Stimulated activated CD4-positive, alpha-beta T cell treated with anti-CD3 and anti-CD28 coated beads, Interleukin-15, amount 100 ng/mL, for 1 hour (primary cell): ENCODE results near the gene TMEM222.
"Not testable (repeated sequence)": the region's sequence is repeated elsewhere in the genome, so short reads cannot be mapped to it uniquely, and the experiment has no call there.

Experiments
- DNase-seq, 2 donors: peaks; one replicate each; pipeline ENCODE4 v3.0.0-alpha.2; 2020; ENCODE audit warnings: low read depth in 1 of 2, low spot score in 1 of 2

Gene TMEM222, protein sequence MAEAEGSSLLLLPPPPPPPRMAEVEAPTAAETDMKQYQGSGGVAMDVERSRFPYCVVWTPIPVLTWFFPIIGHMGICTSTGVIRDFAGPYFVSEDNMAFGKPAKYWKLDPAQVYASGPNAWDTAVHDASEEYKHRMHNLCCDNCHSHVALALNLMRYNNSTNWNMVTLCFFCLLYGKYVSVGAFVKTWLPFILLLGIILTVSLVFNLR

DNA sequence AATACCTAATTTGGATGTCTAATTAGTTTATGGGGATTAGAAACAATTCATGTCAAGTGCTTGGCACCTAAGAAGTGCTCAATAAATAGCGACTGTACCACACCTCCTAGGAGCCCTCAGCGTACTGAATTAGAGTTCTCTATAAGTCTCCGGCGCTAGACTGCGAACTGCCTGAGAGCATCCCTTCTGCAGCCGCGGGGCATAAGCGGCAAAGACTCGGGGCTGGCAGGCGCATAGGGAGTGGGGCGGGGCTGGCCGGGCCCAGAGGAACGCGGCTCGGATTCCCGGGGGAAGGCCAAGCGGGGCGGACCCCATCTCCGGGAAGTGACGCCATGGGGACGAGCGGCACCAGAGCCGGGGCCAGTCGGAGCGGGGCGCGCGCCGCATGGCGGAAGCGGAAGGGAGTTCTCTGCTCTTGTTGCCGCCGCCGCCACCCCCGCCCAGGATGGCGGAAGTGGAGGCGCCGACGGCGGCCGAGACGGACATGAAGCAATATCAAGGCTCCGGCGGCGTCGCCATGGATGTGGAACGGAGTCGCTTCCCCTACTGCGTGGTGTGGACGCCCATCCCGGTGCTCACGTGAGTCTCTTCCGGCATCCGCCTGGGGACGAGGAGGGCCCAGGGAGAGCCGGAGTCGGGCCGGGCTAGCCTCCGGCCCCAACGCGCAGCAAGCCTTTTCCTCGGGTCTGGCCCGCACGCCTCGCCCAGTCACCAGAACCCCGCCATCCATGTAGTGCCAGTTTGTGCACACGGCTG is at the start of gene TMEM222:
Gene TMEM222, plus strand, starts transcription at position 351 of the 756 bp plus-strand sequence. Its CDS starts 35 bp downstream, at position 386.
- peak; percentile 96 for DNase-seq

DNA sequence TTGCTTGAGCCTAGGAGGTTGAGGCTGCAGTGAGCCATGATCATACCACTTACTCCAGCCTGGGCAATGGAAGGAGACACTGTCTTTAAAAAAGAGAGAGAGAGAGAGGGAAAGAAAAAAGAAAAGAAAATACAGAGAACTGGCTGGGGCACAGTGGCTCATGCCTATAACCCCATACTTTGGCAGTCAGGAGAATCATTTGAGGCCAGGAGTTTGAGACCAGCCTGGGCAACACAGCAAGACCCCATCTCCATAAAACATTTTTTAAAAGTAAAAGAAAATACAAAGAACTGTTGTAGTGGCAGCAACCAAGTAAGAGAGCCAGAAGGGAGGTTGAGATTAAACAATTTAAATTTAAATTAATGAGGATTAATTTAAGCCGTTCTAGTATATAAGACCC is 47.8 kb upstream of the TMEM222 start:
- DNase-seq, result no peak

DNA sequence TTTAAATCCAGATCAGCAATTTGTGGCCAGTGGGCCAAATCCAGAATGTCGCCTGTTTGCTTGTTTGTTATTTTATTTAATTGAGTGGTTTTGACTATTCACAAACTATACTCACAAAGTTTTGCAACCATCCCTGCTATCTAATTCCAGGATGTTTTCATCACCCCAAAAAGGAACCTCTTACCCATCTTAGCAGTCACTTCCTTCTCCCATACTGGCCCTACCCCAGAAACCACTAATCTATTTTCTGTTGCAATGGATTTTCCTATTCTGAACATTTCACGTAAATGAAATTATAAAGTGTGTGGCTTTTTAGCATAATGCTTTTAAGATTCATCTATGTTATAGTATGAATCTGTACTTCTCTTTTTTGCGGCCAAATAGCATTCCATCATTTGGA is 46.3 kb upstream of the TMEM222 start:
- DNase-seq, result no peak

DNA sequence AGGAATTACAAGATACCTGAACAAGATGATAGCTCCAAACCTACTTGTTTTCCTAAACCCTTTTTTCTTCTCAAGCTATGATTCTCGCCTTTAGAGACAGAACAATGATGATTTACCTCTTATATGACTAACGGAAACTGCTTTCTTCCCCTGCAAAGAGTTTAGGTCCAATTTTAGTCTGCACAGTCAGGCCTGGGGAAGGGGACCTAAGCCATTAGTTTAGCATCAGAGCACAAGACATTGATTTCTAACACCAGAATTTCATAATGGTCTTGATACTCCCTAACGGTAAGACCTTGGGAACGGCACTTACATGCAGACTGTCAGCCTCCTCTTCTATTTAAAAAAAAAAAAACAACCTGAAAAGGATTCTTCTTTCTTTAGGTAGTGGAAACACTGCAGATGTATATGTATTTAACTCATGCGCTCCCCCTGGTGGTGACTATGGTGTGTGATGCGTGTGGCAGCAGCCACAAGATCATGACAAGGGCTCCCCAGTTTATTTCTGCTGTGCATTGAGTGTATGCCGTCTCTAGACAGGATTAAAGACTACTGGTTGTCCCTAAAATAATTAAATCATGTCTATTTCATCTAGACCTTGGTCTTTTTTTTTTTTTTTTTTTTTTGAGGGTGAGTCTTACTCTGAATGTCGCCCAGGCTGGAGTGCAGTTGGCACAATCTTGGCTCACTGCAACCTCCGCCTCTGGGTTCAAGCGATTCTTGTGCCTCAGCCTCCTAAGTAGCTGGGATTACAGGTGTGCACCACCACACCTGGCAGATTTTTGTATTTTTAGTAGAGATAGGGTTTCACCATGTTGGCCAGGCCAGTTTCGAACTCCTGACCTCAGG is 37.3 kb upstream of the TMEM222 start:
- DNase-seq, result peak; percentile 68 to 73

DNA sequence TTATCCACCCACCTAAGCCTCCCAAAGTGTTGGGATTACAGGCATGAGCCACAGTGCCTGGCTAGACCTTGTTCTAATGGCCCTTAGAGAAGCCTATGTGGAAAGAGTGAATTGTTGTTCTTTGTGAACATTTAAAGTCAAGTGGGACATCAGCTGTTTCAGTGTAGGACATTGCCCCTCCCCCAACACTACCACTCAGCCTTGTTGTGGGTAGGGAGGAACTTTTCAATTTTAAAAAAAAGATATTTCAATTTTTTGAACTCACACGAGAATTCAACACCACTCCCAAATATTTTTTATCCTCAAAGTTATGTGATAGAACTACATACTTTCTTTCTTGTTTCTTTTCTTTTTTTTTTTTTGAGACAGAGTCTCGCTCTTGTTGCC is 36.7 kb upstream of the TMEM222 start:
- DNase-seq, result no peak

DNA sequence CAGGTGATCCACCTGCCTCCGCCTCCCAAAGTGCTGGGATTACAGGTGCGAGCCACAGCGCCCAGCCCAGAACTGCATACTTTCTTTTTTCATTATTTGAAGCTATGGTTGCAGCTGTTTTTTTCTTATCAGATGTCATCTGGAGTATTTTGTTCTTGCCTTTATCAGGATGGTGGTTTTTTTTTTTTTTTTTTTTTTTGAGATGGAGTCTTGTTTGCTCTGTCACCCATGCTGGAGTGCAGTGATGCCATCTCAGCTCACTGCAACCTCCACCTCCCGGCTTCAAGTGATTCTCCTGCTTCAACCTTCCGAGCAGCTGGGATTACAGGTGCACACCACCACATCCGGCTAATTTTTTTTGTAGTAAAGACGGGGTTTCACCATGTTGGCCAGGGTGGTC is 36.1 kb upstream of the TMEM222 start:
- DNase-seq, result not testable (repeated sequence)

DNA sequence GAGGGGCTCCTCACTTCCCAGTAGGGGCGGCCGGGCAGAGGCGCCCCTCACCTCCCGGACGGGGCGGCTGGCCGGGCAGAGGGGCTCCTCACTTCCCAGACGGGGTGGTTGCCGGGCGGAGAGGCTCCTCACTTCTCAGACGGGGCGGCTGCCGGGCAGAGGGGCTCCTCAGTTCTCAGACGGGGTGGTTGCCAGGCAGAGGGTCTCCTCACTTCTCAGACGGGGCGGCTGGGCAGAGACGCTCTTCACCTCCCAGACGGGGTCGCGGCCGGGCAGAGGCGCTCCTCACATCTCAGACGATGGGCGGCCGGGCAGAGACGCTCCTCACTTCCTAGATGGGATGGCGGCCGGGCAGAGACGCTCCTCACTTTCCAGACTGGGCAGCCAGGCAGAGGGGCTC is 32.8 kb upstream of the TMEM222 start:
- not testable (repeated sequence) for DNase-seq

DNA sequence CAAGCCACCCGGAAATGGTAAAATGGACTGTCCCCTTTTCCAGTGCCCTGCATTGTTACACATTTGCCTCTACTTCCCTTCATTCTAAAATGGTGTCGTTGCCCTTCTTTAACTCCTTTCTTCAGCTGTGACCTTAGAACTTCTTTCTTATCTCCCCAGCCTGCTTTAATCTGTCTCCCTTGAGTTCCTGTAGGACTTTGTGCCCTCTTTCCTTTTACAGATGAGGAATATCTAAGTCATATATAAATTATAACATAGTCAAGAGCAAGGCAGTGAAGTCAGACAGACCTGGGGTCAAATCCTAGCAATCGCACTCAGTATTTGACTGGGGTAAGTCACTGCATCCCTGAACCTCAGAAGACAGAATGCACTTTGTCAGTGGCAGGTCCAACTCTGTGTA is 31.4 kb upstream of the TMEM222 start:
- no peak for DNase-seq

DNA sequence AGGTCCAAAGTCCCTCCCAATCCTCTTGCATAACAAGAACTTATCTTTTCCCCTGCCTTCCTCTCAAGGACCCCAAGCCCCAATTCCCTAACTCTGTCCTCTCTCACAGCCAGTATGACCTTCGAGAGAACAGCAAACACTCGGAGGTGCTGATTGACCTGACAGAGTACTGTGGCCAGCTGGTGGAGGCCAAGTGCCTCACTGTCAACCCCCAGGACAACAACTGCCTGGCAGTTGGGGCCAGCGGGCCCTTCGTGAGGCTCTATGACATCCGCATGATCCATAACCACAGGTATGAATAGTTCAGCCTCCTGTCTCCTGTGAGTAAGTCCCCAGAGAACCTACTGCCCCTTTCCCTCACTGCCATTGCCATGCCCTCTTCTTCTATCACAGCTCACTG is 29.9 kb upstream of the TMEM222 start:
- no peak for DNase-seq

DNA sequence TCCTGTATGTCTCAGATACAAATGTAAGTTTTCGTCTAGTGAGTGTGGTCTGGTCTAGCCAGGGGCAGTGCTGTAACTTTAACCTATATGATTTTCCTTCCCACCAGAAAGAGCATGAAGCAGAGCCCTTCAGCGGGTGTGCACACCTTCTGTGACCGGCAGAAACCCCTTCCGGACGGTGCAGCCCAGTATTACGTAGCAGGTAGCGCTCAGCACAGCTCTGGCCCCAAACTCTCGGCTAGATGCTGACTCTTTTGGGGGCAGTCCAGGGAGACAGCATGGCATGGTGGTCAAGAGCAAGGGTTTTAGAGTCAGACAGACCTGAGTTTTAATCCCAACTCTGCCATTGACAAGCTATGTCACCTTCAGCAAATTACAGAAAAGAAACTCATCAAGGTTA is 28.0 kb upstream of the TMEM222 start:
- no peak for DNase-seq

DNA sequence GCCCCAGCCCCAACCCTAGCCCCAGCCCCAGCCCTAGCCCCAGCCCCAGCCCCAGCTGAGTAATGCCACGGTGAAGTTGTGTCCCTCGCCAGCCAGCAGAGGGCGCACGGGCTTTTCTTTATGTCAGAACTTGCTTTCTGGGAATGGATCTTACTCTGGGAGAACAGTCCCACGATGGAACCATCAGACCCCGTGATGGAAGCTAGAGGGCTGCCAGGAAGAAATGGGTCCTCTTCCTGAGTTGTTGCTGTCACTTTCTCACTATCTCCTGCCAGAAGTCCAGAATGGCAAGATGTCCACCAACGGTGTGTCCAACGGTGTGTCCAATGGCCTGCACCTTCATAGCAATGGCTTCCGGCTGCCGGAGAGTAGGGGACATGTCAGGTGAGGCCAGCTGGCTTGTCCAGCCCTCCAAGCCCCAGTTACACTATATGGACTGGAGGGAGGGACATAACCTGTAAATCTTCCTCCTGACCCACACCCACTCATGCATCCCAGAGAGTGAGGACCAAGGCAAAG is 25.1 kb upstream of the TMEM222 start:
- peak; percentile 26 to 64 for DNase-seq

DNA sequence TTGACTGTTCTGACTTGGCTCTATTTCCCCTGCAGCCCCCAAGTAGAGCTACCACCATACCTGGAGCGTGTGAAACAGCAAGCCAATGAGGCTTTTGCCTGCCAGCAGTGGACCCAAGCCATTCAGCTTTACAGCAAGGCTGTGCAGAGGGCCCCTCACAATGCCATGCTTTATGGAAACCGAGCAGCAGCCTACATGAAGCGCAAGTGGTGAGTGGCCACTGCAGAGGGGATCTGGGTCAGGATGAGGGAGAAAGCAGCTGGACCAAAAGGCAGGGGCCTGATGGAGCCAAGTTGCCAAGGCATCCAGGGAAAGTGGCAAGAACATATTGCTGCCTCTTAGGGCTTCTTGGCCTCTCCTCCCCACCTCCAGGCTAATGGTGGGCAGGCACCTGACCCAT is 24.1 kb upstream of the TMEM222 start:
- no peak for DNase-seq

DNA sequence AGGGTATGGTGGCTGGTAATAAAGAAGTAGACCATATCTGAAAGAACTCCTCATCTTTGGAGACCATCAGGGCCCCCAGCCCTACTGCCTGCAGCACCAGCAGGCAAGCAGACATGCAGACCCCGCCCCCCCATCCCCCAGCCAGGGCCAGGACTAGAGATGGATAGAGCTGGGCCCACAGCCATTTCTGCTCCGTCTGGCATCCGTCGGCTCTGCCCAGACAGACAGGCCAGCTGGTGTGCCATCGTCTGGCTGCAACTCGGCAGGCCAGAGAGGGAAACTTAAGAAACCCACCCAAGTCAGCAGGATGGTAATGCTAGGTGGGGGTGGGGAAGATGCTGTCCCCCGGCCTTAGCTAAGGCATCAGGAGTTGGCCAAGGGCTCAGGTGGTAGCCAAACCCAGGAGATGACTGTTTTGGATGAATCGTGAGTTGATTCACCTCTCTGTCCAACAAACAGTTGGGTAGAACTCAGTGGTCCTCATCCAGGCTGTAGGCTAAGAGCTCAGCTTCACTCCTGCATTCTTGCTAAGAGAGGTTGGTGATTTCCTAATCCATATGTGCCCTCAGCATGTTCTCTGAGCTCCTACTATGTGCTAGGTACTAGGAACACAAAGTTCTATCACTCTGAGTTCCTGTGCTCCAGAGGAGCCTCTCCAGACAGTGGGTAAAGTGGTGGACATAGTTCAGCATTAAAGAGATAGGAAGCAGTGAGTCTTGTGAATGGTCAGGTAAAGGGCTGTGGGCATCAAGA is 23.2 kb upstream of the TMEM222 start:
- no peak for DNase-seq

DNA sequence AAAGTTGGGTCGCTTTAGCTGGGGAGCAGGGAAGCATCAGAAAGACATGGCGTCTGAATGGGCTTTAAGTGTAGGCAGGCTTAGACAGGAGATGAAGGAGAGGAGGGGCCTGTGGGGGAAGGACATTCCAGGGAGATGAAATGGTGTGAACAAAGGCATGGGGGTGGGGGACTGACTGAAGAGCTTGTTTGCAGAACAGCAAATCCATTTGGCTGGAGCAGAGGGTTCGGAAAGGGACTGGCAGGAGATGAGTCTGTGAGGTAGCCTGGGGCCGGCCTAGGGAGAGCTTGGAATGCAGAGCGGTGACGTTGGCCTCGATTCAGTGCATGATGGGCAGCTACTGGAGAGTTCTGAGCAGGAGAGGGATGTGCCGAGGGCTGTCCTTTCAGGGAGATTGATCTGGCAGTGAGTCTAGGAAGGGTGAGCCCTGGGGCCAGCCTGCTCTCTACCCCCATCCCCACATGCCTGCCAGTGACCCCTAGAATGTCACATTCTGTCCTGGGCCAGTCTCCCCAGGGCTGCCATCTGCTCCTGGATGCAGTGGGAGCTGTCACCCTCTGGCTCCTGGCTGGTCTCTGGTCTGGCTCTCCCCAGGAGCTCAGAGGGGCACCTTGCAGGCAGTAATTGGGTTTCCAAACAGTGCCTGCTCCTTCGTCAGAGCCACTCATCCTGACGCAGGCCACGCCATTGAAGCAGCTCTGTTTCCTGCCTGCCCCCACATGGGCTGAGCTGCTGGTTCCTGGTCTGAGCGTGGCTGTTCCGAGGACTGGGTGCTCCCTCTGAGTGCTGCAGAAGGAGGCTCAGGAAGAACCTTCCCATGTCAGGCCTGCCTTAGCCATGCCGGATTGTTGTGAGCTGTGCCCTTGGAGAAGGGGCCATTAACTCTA is 22.3 kb upstream of the TMEM222 start:
- no peak for DNase-seq

DNA sequence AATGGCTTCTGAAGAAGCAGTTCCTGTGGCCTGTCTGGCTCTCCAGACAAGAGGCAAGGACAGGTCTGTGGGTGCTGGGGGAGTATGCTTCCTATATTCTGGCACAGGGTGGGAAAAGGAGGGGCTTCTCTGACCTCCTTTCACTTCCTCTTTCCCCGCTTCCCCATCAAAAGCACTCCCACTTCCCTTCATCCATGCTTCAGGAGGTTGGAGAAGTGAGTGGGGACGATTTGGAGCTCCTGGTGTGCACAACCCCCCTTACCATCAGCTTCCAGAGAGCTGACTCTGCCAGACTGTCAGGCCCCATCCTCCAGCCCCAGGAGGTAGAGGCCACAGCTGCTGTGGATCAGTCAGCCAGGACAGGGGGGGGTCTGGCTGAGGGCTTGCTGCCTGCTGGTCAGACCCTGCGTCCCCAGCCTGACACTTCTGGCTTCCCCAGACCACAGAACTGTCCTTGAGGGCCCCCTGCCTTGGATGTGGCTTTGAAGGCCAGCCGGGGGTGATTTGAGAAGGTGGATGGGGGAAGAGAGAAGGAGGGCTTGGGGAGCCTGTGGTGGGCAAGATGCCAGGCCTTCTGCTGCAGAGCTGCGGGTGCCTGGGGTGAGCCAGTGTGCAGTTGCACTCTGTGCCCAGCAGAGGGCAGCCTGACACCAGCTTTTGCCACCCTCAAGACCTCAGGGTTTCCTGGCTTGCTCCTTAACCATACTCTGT is 21.5 kb upstream of the TMEM222 start:
- DNase-seq, result peak; percentile 58 to 70

DNA sequence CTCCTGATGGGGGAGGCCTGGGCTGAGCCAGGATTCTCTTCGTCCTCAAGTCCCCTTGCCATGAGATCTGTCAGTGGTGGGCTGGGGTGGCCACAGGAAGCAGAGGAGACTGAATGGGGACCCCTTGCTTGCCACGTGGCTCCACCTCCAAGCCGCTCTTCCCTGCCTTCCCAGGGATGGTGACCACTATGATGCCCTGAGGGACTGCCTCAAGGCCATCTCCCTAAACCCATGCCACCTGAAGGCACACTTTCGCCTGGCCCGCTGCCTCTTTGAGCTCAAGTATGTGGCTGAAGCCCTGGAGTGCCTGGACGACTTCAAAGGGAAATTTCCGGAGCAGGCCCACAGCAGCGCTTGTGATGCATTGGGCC is 20.9 kb upstream of the TMEM222 start:
- DNase-seq, result no peak

DNA sequence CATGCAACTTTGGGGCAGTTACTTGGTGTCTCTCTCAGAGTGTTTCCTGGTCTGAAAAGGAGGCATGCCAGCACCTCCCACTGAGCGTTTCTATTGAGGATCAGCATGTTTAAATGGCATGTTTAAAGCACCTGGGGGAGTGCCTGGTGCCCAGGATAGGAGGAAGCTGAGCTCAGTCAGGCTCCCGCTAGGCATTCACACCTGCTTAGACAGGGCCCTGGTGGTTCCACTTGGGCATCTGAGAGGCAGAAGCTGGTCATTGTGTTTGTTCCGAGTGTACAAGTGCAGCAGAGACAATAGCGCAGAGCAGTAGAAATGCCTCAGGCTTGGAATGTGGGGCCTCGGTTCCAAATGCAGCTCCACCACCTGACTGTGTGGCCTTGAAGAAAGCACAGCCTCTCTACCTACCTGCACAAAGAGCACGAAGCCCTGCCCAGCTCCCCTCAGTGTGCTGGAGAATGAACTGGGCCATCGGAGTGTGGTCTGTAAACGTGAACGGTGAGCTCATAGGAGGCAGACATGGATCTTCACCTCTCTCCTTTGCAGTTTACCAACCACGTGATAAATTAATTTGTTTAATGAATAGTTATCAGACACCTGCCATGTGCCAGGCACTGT is 20.3 kb upstream of the TMEM222 start:
- no peak for DNase-seq

DNA sequence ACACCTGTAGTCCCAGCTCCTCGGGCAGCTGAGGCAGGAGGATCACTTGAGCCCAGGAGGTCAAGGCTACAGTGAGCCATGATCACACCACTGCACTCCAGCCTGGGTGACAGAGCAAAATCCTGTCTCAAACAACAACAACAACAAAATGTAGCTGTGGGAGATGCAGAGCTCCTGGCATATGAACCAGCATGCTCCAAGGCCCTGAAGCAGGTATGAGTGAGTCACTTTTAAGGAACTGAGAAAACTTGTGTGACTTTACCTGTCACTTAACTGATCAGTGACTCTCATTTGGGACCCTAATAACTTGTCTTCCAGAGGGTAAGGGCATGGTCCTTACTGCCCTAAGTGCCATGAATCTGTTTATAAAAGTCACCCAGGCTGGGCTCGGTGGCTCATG is 19.4 kb upstream of the TMEM222 start:
- no peak for DNase-seq

DNA sequence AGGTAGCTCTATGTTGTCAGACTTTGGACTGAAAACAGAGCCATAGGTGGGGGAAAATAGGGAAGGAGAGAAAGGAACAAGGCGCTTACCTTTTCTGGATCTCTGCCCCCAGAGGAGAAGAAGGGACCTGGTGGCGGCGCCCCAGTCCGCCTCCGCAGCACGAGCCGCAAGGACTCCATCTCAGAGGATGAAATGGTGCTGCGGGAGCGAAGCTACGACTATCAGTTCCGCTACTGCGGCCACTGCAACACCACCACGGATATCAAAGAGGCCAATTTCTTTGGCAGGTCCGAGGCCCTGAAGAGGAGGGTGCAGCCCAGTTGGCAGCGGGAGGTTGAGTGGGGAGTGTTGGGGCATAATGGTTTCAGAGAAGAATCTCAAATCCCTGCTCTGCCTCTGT is 18.5 kb upstream of the TMEM222 start:
- DNase-seq, result no peak
